Uterus (tissue), 2 donors: ENCODE measurements around the gene KRT7.

ENCODE experiments used
- CTCF ChIP-seq, 4 experiments: fragments of 200-600 bp in 2 of 4; fragments of 450-650 bp in 2 of 4; sonication (generic) in 2 of 4; IDR thresholded peaks; one replicate each; pipeline ENCODE4 v1.5.1; 2016 to 2019; ENCODE audit warnings: antibody characterized with exemption in 4 of 4, mild to moderate bottlenecking in 2 of 4, moderate library complexity in 1 of 4
- POLR2A ChIP-seq, 2 donors: fragments of 450-650 bp; IDR thresholded peaks; one replicate each; pipeline ENCODE4 v1.6.1; 2016; ENCODE audit warnings: antibody characterized with exemption in 2 of 2, mild to moderate bottlenecking in 1 of 2, moderate library complexity in 1 of 2

GRCh38 chr12:52264435-52264825 lies 31.4 kb downstream of the KRT7 start:
- TF ChIP-seq CTCF (IDR thresholded peaks at IDR 0.05), result no peak
- TF ChIP-seq POLR2A (IDR thresholded peaks at IDR 0.05), result no peak
